ENCODE data around the gene MAPK6.

Gene MAPK6

GRCh38 chr15:52086011-52086786 lies 67.2 kb downstream of the MAPK6 start:
- Histone ChIP-seq H3K4ac (ENCODE audit: low read length) (no peak overlapping the region), H3K27ac (replicated peaks; ENCODE audit: low read length) (no peak overlapping the region), H2BK15ac (ENCODE audit: low read length) (no peak overlapping the region), H3K9ac (ENCODE audit: low read depth, low read length, poor library complexity) (no peak overlapping the region), H3K27me3 (ENCODE audit: control insufficient read depth in 3 of 3, insufficient read depth in 3 of 3, low read depth in 1 of 3, low read length in 3 of 3) (no peaks in the 10 kb centered on the region), H3K23ac (ENCODE audit: low read depth, low read length, poor library complexity) (no peak overlapping the region), H2AK5ac (ENCODE audit: low read depth, low read length) (no peak overlapping the region), H2BK12ac (ENCODE audit: low read length) (no peak overlapping the region), H3K79me1 (ENCODE audit: low read depth, low read length) (no peaks in the 10 kb centered on the region), H3K9me3 (replicated peaks in 1 of 2; ENCODE audit: control insufficient read depth in 2 of 2, insufficient read depth in 1 of 2, low read depth in 1 of 2, low read length in 2 of 2) (peaks cover 3 to 6% of the 10 kb centered on the region in 2 donors), H2BK120ac (ENCODE audit: low read depth, low read length) (no peak overlapping the region), H3K36me3 (replicated peaks in 1 of 2; ENCODE audit: control insufficient read depth in 2 of 2, insufficient read depth in 2 of 2, low read length in 2 of 2) (no peaks in the 10 kb centered on the region), H3K4me2 (ENCODE audit: insufficient read depth, low read length, poor library complexity, severe bottlenecking) (no peak overlapping the region), H2BK5ac (ENCODE audit: low read length) (no peak overlapping the region), H3K4me1 (ENCODE audit: control insufficient read depth in 2 of 2, insufficient read depth in 1 of 2, low read depth in 1 of 2, low read length in 2 of 2) (no peaks in the 10 kb centered on the region), H4K8ac (ENCODE audit: low read depth, low read length) (no peak overlapping the region), H3K18ac (ENCODE audit: low read length) (no peak overlapping the region), H2AFZ (ENCODE audit: low read length) (no peak overlapping the region), H4K91ac (ENCODE audit: low read depth, low read length, poor library complexity) (no peak overlapping the region), H3K14ac (ENCODE audit: low read length) (no peak overlapping the region), H3K4me3 (ENCODE audit: low read length in 2 of 2) (no peak overlapping the region)
- no CpG with 5 or more reads among the region's 5 CpGs for WGBS, 2 donors (ENCODE audit: extremely low coverage in 2 of 2, insufficient read length in 2 of 2, insufficient replicate concordance in 1 of 2)
- DNase-seq (ENCODE audit: low spot score), result no peak

- Histone ChIP-seq H3K4me3 (ENCODE audit: low read length in 2 of 2) (no peak overlapping the region), H3K9ac (ENCODE audit: low read depth, low read length, poor library complexity) (no peak overlapping the region), H3K79me1 (ENCODE audit: low read depth, low read length) (no peaks in the 10 kb centered on the region), H3K27me3 (ENCODE audit: control insufficient read depth in 3 of 3, insufficient read depth in 3 of 3, low read depth in 1 of 3, low read length in 3 of 3) (no peaks in the 10 kb centered on the region), H3K27ac (replicated peaks; ENCODE audit: low read length) (no peak overlapping the region), H2AFZ (ENCODE audit: low read length) (no peak overlapping the region), H3K9me3 (replicated peaks in 1 of 2; ENCODE audit: control insufficient read depth in 2 of 2, insufficient read depth in 1 of 2, low read depth in 1 of 2, low read length in 2 of 2) (peaks cover 3 to 6% of the 10 kb centered on the region in 2 donors), H4K91ac (ENCODE audit: low read depth, low read length, poor library complexity) (no peak overlapping the region), H2BK120ac (ENCODE audit: low read depth, low read length) (no peak overlapping the region), H2AK5ac (ENCODE audit: low read depth, low read length) (no peak overlapping the region), H2BK12ac (ENCODE audit: low read length) (no peak overlapping the region), H3K36me3 (replicated peaks in 1 of 2; ENCODE audit: control insufficient read depth in 2 of 2, insufficient read depth in 2 of 2, low read length in 2 of 2) (no peaks in the 10 kb centered on the region), H3K23ac (ENCODE audit: low read depth, low read length, poor library complexity) (no peak overlapping the region), H2BK15ac (ENCODE audit: low read length) (no peak overlapping the region), H2BK5ac (ENCODE audit: low read length) (no peak overlapping the region), H4K8ac (ENCODE audit: low read depth, low read length) (no peak overlapping the region), H3K4me1 (ENCODE audit: control insufficient read depth in 2 of 2, insufficient read depth in 1 of 2, low read depth in 1 of 2, low read length in 2 of 2) (peaks cover 0 to 2% of the 10 kb centered on the region in 2 donors), H3K18ac (ENCODE audit: low read length) (no peak overlapping the region), H3K4me2 (ENCODE audit: insufficient read depth, low read length, poor library complexity, severe bottlenecking) (no peak overlapping the region), H3K14ac (ENCODE audit: low read length) (no peak overlapping the region), H3K4ac (ENCODE audit: low read length) (no peak overlapping the region)
- DNase-seq (ENCODE audit: low spot score), result no peak
Observed at GRCh38 chr15:52090193-52090592, 71.2 kb downstream of the MAPK6 start.

GRCh38 chr15:52093167-52093538 lies 74.1 kb downstream of the MAPK6 start:
- H3K18ac ChIP-seq (ENCODE audit: low read length), result no peak overlapping the region
- no peak overlapping the region for H4K91ac ChIP-seq (ENCODE audit: low read depth, low read length, poor library complexity)
- no peaks in the 10 kb centered on the region for H3K27me3 ChIP-seq (ENCODE audit: control insufficient read depth in 3 of 3, insufficient read depth in 3 of 3, low read depth in 1 of 3, low read length in 3 of 3)
- no peak overlapping the region for H2BK120ac ChIP-seq (ENCODE audit: low read depth, low read length)
- H3K36me3 ChIP-seq (replicated peaks in 1 of 2; ENCODE audit: control insufficient read depth in 2 of 2, insufficient read depth in 2 of 2, low read length in 2 of 2), result no peaks in the 10 kb centered on the region
- H3K4me2 ChIP-seq (ENCODE audit: insufficient read depth, low read length, poor library complexity, severe bottlenecking), result no peak overlapping the region
- no peak overlapping the region for H3K9ac ChIP-seq (ENCODE audit: low read depth, low read length, poor library complexity)
- H2AFZ ChIP-seq (ENCODE audit: low read length), result no peak overlapping the region
- no peak overlapping the region for H3K4ac ChIP-seq (ENCODE audit: low read length)
- H3K79me1 ChIP-seq (ENCODE audit: low read depth, low read length), result no peaks in the 10 kb centered on the region
- no peak overlapping the region for H2BK12ac ChIP-seq (ENCODE audit: low read length)
- H2AK5ac ChIP-seq (ENCODE audit: low read depth, low read length), result no peak overlapping the region
- peaks cover 0 to 6% of the 10 kb centered on the region in 2 donors for H3K9me3 ChIP-seq (replicated peaks in 1 of 2; ENCODE audit: control insufficient read depth in 2 of 2, insufficient read depth in 1 of 2, low read depth in 1 of 2, low read length in 2 of 2)
- H3K14ac ChIP-seq (ENCODE audit: low read length), result no peak overlapping the region
- H3K4me3 ChIP-seq (ENCODE audit: low read length in 2 of 2), result no peak overlapping the region
- H3K4me1 ChIP-seq (ENCODE audit: control insufficient read depth in 2 of 2, insufficient read depth in 1 of 2, low read depth in 1 of 2, low read length in 2 of 2), result peaks cover 0 to 2% of the 10 kb centered on the region in 2 donors
- no CpG with 5 or more reads among the region's 4 CpGs for WGBS, 2 donors (ENCODE audit: extremely low coverage in 2 of 2, insufficient read length in 2 of 2, insufficient replicate concordance in 1 of 2)
- no peak overlapping the region for H2BK5ac ChIP-seq (ENCODE audit: low read length)
- no peak overlapping the region for H3K27ac ChIP-seq (replicated peaks; ENCODE audit: low read length)
- no peak overlapping the region for H3K23ac ChIP-seq (ENCODE audit: low read depth, low read length, poor library complexity)
- H4K8ac ChIP-seq (ENCODE audit: low read depth, low read length), result no peak overlapping the region
- DNase-seq (ENCODE audit: low spot score), result no peak
- H2BK15ac ChIP-seq (ENCODE audit: low read length), result no peak overlapping the region

- no peak overlapping the region for H3K9ac ChIP-seq (ENCODE audit: low read depth, low read length, poor library complexity)
- H4K91ac ChIP-seq (ENCODE audit: low read depth, low read length, poor library complexity), result no peak overlapping the region
- WGBS, 2 donors (ENCODE audit: extremely low coverage in 2 of 2, insufficient read length in 2 of 2, insufficient replicate concordance in 1 of 2), result no CpG with 5 or more reads among the region's 12 CpGs
- no peak overlapping the region for H2AFZ ChIP-seq (ENCODE audit: low read length)
- no peak overlapping the region for H2BK5ac ChIP-seq (ENCODE audit: low read length)
- H3K14ac ChIP-seq (ENCODE audit: low read length), result no peak overlapping the region
- H3K4me3 ChIP-seq (ENCODE audit: low read length in 2 of 2), result no peak overlapping the region
- no peak overlapping the region for H3K4ac ChIP-seq (ENCODE audit: low read length)
- no peak overlapping the region for H4K8ac ChIP-seq (ENCODE audit: low read depth, low read length)
- no peak overlapping the region for H2BK120ac ChIP-seq (ENCODE audit: low read depth, low read length)
- no peak overlapping the region for H2BK15ac ChIP-seq (ENCODE audit: low read length)
- no peak overlapping the region for H2BK12ac ChIP-seq (ENCODE audit: low read length)
- no peaks in the 10 kb centered on the region for H3K27me3 ChIP-seq (ENCODE audit: control insufficient read depth in 3 of 3, insufficient read depth in 3 of 3, low read depth in 1 of 3, low read length in 3 of 3)
- no peak overlapping the region for H2AK5ac ChIP-seq (ENCODE audit: low read depth, low read length)
- H3K4me2 ChIP-seq (ENCODE audit: insufficient read depth, low read length, poor library complexity, severe bottlenecking), result no peak overlapping the region
- no peaks in the 10 kb centered on the region for H3K79me1 ChIP-seq (ENCODE audit: low read depth, low read length)
- no peak overlapping the region for H3K23ac ChIP-seq (ENCODE audit: low read depth, low read length, poor library complexity)
- peaks cover 0 to 6% of the 10 kb centered on the region in 2 donors for H3K9me3 ChIP-seq (replicated peaks in 1 of 2; ENCODE audit: control insufficient read depth in 2 of 2, insufficient read depth in 1 of 2, low read depth in 1 of 2, low read length in 2 of 2)
- H3K36me3 ChIP-seq (replicated peaks in 1 of 2; ENCODE audit: control insufficient read depth in 2 of 2, insufficient read depth in 2 of 2, low read length in 2 of 2), result no peaks in the 10 kb centered on the region
- no peak overlapping the region for H3K18ac ChIP-seq (ENCODE audit: low read length)
- no peak for DNase-seq (ENCODE audit: low spot score)
- H3K27ac ChIP-seq (replicated peaks; ENCODE audit: low read length), result no peak overlapping the region
- peaks cover 0 to 2% of the 10 kb centered on the region in 2 donors for H3K4me1 ChIP-seq (ENCODE audit: control insufficient read depth in 2 of 2, insufficient read depth in 1 of 2, low read depth in 1 of 2, low read length in 2 of 2)
Observed at GRCh38 chr15:52093539-52094510, 74.8 kb downstream of the MAPK6 start.

Data from neuronal stem cell (in vitro differentiated cells).